Activated CD4-positive, alpha-beta memory T cell treated with anti-CD3 and anti-CD28 coated beads for 36 hours (primary cell): ENCODE results near the gene SH3RF3. TPM values are rescaled to one million over a fixed set of nuclear protein-coding genes. Genes with fewer than 3 reads are reported as not detected.

Experiments
- CTCF ChIA-PET: fragments of 350-600 bp; sonication (Branson Sonifier 250); formaldehyde crosslinking; loops from one replicate; lab custom pipeline; 2021; ENCODE audit warnings: antibody characterized with exemption, inconsistent platforms; lab: Charles Lee
- POLR2A ChIA-PET: fragments of 350-600 bp; sonication (Branson Sonifier 250); formaldehyde crosslinking; loops from one replicate; lab custom pipeline; 2021; ENCODE audit warnings: antibody characterized with exemption; lab: Charles Lee
- DNase-seq: peaks from one replicate; pipeline ENCODE4 v3.0.0-alpha.2; 2020
- H3K27ac Mint-ChIP-seq: one replicate; pipeline ENCODE4 v1.8.0; 2021; ENCODE audit warnings: mixed read lengths
- H3K27me3 Mint-ChIP-seq: one replicate; pipeline ENCODE4 v1.8.0; 2021; ENCODE audit warnings: mixed read lengths
- H3K36me3 Mint-ChIP-seq: one replicate; pipeline ENCODE4 v1.8.0; 2021; ENCODE audit warnings: mixed read lengths
- H3K4me1 Mint-ChIP-seq: one replicate; pipeline ENCODE4 v1.8.0; 2021; ENCODE audit warnings: low read depth, mixed read lengths
- H3K4me3 Mint-ChIP-seq: one replicate; pipeline ENCODE4 v1.8.0; 2021; ENCODE audit warnings: mild to moderate bottlenecking, mixed read lengths
- H3K9me3 Mint-ChIP-seq: one replicate; pipeline ENCODE4 v1.8.0; 2021; ENCODE audit warnings: mixed read lengths
- intact Hi-C: fragments of 100-400 bp; cut with micrococcal nuclease; formaldehyde crosslinking; loops from one replicate; pipeline ENCODE4 v1.15.1; 2023
- total RNA-seq, 2 experiments: library from RNA; stranded (reverse); gene quantifications; one replicate each; pipeline ENCODE4 v1.2.3, GENCODE V29; 2021

The SH3RF3 gene
- total RNA-seq, 2 experiments from 2014 or later, result 0.33 to 0.34 TPM

DNA sequence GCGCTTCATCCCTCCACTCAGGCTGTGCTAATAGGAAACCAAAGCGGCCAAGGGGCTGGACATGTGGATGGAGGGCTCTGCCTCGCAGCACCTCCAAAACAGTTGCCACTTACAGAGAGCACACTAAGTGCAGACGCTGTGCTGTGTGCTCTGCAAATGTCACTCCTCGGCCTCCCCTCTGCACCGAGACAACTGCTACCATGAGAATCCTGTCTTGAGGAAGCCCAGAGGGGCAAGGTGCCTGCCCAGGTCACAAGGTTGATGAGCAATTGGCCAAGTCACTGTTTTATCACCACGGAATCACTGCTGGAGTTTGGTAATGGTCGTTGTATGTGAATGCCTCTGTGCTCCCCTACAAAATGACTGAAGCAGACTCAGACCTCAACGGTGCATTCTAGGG lies 352.6 kb downstream of the SH3RF3 start:
- CTCF ChIA-PET, result interaction anchor here (1.0 kb wide), 1 partner anchor 29 kb away, joined by 3 read pairs; no protein-coding TSS in a partner anchor
- Mint-ChIP-seq H3K4me3 (no peak overlapping the region), H3K9me3 (no peaks in the 10 kb centered on the region), H3K4me1 (no peaks in the 10 kb centered on the region), H3K27ac (no peak overlapping the region), H3K36me3 (no peaks in the 10 kb centered on the region), H3K27me3 (no peaks in the 10 kb centered on the region)
- POLR2A ChIA-PET, result no interaction called here
- DNase-seq, result no peak
- intact Hi-C loops, result no loop called here

DNA sequence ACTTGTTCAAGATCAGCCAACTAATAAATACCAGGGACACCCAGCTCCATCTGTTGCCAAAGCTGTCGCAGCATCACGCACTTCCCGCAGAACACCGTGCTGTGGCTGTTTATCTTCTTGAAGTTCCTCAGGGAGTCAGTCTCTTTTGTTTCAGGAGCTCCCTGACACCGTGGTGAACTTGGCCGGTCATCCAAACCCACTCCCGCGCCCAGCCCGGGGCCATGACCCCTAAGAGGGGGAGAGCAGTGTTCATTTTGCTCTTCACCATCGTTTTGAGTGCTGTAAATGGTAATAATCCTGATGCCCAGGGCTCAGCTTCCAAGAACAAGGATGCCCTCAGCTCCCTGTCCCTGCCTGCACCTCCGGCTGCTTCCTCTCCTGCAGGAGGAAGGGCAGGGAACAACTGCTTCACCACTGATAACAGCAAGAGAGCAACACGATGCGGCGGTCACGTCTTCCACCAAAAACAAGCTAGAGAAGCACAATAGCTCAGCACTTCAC lies 353.4 kb downstream of the SH3RF3 start:
- Mint-ChIP-seq H3K36me3 (no peaks in the 10 kb centered on the region), H3K27ac (no peak overlapping the region), H3K4me1 (no peaks in the 10 kb centered on the region), H3K4me3 (no peak overlapping the region), H3K27me3 (no peaks in the 10 kb centered on the region), H3K9me3 (no peaks in the 10 kb centered on the region)
- no peak for DNase-seq
- intact Hi-C loops, result no loop called here
- ChIA-PET CTCF (interaction anchor here (0.5 kb wide), 1 partner anchor 64 kb away, joined by 3 read pairs; no protein-coding TSS in a partner anchor), POLR2A (no interaction called here)

DNA sequence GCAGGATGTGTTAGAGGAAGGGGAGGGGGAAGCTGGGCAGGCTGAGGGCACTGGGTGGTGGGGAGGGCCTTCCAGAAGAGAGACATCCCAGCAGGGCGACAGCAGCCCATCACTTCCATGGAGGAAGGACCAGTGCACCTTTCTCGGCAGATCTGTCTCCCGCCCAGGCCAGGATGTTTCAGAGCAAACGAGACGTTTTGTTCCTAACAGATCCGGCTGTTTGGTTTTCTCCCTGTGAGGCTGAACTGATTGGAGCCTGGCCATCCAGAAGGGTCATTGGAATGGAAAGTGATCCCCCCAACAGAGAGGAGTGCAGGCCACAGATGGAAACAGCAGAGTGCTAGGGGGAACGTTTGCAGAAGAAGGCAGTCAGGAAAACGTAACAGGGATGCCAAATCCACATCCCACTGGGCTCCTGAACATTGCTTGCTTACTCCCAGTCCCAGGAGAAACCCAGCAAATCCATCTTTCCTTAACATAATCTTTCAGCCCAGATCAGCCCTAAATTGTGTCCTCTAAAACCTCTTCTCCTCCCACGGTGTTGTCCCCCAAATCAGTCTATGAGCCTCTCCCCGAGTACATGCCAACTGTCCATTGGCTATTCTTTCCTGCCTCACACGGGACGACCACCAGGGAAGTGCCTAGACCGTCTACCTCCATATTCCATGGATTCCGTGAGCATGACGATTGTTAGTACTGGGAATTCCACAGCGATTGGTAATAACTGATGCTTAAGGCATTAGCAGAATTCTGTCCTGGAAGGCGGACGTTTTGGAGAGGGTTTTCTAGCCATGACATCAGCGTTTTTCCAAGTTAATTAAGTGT lies 357.9 kb downstream of the SH3RF3 start:
- CTCF ChIA-PET, result no interaction called here
- Mint-ChIP-seq H3K4me3 (no peak overlapping the region), H3K4me1 (no peaks in the 10 kb centered on the region), H3K9me3 (no peaks in the 10 kb centered on the region), H3K27ac (no peak overlapping the region), H3K27me3 (no peaks in the 10 kb centered on the region), H3K36me3 (no peaks in the 10 kb centered on the region)
- POLR2A ChIA-PET, result no interaction called here
- intact Hi-C loops, result no loop called here
- DNase-seq, result no peak

DNA sequence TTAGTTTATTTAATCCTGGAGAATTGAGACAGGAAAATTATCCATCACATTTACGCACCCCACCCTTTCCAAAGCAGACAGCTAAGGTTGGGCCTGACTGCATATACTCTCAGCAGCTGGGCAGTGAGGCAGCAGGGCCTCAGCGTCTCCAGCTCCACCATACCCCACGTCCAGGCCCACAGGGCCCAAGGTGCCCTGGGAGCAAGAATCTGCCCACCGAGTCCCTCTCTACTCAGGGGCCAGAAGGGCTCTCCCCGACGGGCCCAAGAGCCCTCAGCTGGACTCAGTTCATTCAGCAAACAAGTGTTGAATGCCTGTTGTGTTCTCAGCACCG lies 358.5 kb downstream of the SH3RF3 start:
- no peaks in the 10 kb centered on the region for H3K27me3 Mint-ChIP-seq
- ChIA-PET POLR2A (no interaction called here), CTCF (no interaction called here)
- H3K9me3 Mint-ChIP-seq, result no peaks in the 10 kb centered on the region
- no peaks in the 10 kb centered on the region for H3K36me3 Mint-ChIP-seq
- intact Hi-C loops, result no loop called here
- no peaks in the 10 kb centered on the region for H3K4me1 Mint-ChIP-seq
- H3K27ac Mint-ChIP-seq, result no peak overlapping the region
- no peak overlapping the region for H3K4me3 Mint-ChIP-seq
- no peak for DNase-seq

DNA sequence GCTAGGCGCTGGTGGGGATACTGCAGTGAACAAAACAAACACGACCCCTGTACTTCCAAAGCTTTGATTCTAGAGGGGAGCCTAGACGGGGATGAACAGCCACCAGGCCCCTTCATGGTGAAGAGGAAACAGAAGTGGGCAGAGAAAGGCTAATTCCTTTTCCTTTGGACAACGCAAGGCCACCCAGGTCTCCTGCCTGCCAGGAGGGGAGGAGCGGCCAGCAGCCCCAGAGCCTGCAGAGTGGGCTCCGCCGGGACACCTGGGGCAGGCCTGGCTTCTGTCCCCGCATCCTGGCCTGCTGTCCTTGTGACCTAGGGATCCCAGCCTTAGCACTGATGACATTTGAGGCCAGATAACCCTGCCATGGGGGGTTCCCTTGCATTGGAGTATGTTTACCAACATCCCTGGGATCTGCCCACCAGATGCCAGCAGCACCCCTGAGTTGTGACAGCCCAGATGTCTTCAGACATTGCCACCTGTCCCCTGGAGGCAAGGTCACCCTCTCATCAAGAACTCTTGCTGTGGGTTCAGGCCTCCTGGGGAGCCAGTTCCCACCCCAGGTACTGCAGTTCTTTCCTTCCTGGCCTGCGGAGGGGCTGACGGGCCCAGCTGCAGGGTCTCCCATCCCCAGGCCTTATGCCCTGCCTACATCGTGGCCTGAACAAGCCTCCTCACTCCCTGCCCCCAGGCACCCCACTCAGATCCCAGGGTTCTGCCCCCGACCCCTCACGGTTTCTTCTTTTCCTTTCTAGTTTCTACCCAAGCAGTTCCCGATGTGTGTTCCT lies 359.1 kb downstream of the SH3RF3 start:
- Mint-ChIP-seq H3K4me1 (no peaks in the 10 kb centered on the region), H3K4me3 (no peak overlapping the region), H3K27ac (no peak overlapping the region), H3K9me3 (no peaks in the 10 kb centered on the region), H3K36me3 (no peaks in the 10 kb centered on the region), H3K27me3 (no peaks in the 10 kb centered on the region)
- DNase-seq, result no peak
- intact Hi-C loops, result no loop called here
- ChIA-PET CTCF (no interaction called here), POLR2A (no interaction called here)

DNA sequence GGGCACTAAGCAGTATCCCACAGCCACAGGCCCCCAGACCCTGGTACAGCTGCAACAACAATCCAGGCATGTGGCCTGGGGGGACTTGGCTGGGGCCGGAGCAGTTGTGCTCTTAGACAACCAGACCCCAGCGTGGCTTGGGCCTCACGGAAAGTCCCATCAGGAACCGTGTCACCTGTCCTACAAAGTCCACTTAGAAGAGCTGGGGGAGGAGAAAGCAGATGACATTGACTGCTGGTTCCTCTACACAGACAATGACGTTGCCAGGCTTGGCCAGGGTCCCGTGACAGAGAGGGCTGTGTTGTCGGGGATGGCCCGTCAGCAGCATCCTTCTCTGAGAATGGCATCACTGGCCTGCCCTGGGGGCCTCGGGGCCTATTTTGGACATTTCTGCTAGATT lies 360.3 kb downstream of the SH3RF3 start:
- no peak overlapping the region for H3K27ac Mint-ChIP-seq
- no peak for DNase-seq
- H3K4me3 Mint-ChIP-seq, result no peak overlapping the region
- POLR2A ChIA-PET, result no interaction called here
- no peaks in the 10 kb centered on the region for H3K9me3 Mint-ChIP-seq
- intact Hi-C loops, result no loop called here
- CTCF ChIA-PET, result interaction anchor here (1.1 kb wide), 1 partner anchor 21 kb away, joined by 3 read pairs; no protein-coding TSS in a partner anchor
- no peaks in the 10 kb centered on the region for H3K36me3 Mint-ChIP-seq
- no peaks in the 10 kb centered on the region for H3K27me3 Mint-ChIP-seq
- H3K4me1 Mint-ChIP-seq, result no peaks in the 10 kb centered on the region

DNA sequence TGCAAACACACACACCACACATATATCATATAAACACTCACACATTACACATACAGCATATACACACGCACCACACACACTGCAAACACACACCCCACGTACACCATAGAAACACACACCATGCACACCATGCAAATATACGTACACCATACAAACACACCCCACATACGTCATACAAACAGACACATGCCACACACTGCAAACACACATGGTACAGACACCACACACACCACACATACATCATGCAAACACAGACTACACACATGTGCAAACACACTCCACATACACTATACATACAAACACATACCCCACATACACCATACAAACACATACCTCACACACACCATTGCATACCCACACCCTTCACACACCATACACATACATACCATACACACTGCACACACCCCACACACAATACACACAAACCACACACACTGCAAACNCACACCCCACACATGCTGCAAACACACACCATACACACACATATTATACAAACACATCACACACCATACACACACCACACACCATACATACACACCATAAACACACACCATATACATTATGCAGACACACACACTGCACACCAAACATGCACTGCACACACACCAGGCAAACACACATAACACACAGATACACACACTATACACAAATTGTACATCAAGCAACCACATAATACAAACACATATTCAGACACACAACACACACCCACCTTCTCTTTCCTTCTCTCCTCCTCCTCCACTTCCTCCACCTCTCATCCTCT lies 364.4 kb downstream of the SH3RF3 start:
- H3K9me3 Mint-ChIP-seq, result no peaks in the 10 kb centered on the region
- H3K4me1 Mint-ChIP-seq, result no peaks in the 10 kb centered on the region
- no peak for DNase-seq
- ChIA-PET POLR2A (no interaction called here), CTCF (interaction anchor here (1.2 kb wide), 1 partner anchor 16 kb away, joined by 4 read pairs; no protein-coding TSS in a partner anchor)
- intact Hi-C loops, result no loop called here
- no peaks in the 10 kb centered on the region for H3K36me3 Mint-ChIP-seq
- no peak overlapping the region for H3K27ac Mint-ChIP-seq
- no peaks in the 10 kb centered on the region for H3K27me3 Mint-ChIP-seq
- H3K4me3 Mint-ChIP-seq, result no peak overlapping the region

DNA sequence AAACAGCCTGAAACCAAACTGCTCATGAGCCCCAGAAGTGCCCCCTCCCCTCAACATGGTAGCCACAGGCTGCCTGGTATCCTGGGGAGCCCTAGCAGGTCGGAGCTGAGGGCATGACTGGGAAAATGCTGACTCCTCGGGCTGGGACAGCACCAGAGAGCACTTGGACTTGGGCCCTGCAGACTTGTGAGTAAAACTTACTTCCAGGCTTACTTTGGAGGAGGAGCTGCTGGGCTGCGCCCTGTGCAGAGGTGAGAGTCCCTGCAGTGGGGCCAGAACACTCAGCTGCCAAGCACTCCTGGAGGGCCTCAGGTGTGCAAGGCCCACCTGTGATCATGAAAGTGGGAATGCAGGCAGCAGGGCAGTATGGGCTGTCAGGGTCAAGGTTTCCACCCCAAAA lies 365.3 kb downstream of the SH3RF3 start:
- ChIA-PET POLR2A (no interaction called here), CTCF (no interaction called here)
- H3K27ac Mint-ChIP-seq, result no peak overlapping the region
- intact Hi-C loops, result no loop called here
- DNase-seq, result no peak
- no peak overlapping the region for H3K4me3 Mint-ChIP-seq
- H3K36me3 Mint-ChIP-seq, result no peaks in the 10 kb centered on the region
- H3K4me1 Mint-ChIP-seq, result no peaks in the 10 kb centered on the region
- H3K27me3 Mint-ChIP-seq, result no peaks in the 10 kb centered on the region
- H3K9me3 Mint-ChIP-seq, result no peaks in the 10 kb centered on the region

DNA sequence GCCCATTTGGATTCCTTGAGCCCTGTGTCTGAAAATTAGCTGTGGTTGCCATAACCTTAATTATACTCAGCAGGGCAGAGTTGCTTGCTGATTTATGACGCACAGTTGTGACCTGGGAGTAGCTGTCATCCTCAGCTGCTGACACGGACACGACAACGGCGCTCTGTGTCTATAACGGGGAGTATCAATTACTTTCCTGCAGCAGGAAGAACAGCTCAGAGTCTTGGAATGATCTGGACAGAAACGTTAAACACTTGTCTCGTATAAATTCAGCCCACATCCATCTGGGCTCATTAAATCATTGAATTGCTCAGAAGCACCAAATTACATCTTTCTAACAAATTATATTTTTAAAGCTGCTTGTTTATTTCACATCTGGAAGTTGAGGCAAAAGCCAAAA lies 368.5 kb downstream of the SH3RF3 start:
- no peak overlapping the region for H3K27ac Mint-ChIP-seq
- intact Hi-C loops, result no loop called here
- no peak for DNase-seq
- CTCF ChIA-PET, result interaction anchor here (2.6 kb wide), 1 partner anchor 13 kb away, joined by 9 read pairs; no protein-coding TSS in a partner anchor
- H3K36me3 Mint-ChIP-seq, result no peaks in the 10 kb centered on the region
- POLR2A ChIA-PET, result no interaction called here
- peaks cover 1% of the 10 kb centered on the region for H3K27me3 Mint-ChIP-seq
- no peak overlapping the region for H3K4me3 Mint-ChIP-seq
- no peaks in the 10 kb centered on the region for H3K4me1 Mint-ChIP-seq
- no peaks in the 10 kb centered on the region for H3K9me3 Mint-ChIP-seq

DNA sequence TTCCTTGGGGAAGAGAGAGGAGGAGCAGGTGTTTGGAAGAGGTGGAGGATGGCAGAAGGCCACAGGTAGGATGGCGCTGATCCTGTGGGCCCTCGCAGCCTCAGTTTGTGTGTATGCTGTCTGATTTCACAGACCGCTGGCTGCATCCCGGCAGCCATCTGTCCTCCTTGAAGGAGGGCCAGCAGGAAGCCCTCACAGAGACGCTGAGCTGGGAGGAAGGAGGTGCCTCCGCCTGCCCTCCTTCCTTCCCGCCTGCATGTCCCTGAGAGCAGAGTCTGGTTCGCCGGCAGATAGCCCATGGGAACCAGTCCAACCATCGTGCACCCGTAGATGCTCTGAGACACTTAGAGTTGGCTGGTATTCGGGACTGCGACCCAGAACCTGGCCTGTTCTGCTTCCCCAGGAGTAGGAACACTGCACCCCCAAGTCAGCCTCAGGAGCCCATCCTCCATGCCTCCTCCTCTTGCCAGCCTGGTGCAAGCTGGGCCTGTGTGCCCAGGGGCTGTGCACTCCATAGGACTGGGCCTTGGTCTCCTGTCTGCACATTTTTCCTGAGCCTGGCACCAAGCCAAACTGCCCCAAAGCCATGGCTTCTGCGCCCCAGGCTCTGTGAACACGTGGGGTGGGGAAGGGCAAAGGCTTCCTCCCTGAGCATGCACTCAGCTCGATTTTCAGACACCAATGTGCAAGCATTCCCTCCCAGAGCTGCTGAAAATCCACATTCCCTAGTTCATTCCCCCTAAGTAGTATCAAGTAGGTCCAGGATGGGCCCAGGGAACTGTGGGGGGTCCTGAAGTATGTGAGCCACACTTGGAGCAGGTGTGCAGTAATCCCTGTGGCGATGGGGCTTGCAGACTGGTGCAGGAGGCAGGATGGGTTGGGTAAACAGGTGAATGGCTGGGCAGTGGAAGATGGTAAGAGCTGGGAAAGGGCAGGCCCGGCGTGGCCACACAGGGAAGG lies 369.2 kb downstream of the SH3RF3 start:
- Mint-ChIP-seq H3K4me3 (no peak overlapping the region), H3K9me3 (no peaks in the 10 kb centered on the region), H3K27me3 (peaks cover 1% of the 10 kb centered on the region), H3K27ac (no peak overlapping the region), H3K4me1 (no peaks in the 10 kb centered on the region), H3K36me3 (no peaks in the 10 kb centered on the region)
- ChIA-PET POLR2A (no interaction called here), CTCF (interaction anchor here (2.6 kb wide), 1 partner anchor 12 kb away, joined by 9 read pairs; no protein-coding TSS in a partner anchor)
- intact Hi-C loops, result no loop called here
- no peak for DNase-seq

DNA sequence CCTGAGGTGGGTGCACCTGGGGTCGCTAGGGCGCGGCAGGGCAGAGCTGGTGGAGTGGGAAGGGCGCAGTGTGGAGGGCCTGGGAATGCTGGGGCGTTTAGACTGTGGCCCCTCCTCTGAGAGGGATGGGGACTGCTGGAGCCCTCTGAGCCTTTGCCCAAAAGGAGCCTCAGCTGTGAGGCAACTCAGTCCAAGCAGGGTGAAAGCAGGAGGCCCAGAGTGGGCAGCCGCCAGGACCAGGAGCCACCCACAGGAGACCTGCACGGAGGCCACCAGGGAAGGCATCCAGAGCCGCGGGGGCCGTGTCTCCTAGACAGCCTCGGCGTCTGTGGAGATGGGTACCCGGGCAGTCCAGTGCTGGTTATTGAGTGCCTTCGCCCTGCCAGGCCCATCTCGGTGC lies 369.9 kb downstream of the SH3RF3 start:
- CTCF ChIA-PET, result no interaction called here
- no peaks in the 10 kb centered on the region for H3K36me3 Mint-ChIP-seq
- POLR2A ChIA-PET, result no interaction called here

More for the DNA sequence above, 369.9 kb downstream of the SH3RF3 start:
- peaks cover 1% of the 10 kb centered on the region for H3K27me3 Mint-ChIP-seq
- H3K4me3 Mint-ChIP-seq, result no peak overlapping the region
- no peak overlapping the region for H3K27ac Mint-ChIP-seq
- no peak for DNase-seq
- intact Hi-C loops, result no loop called here
- no peaks in the 10 kb centered on the region for H3K4me1 Mint-ChIP-seq
- H3K9me3 Mint-ChIP-seq, result no peaks in the 10 kb centered on the region
